HepG2 (cell line): ENCODE results near the gene LRP1B. TPM values are rescaled to one million over a fixed set of nuclear protein-coding genes. Genes with fewer than 3 reads are reported as not detected.

Source experiments
- ATAC-seq: fragments of 200-7000 bp; cut with Tn5 transposase; 3 replicates; pipeline ENCODE4 v1.9.1; 2020; ENCODE audit warnings: mild to moderate bottlenecking, moderate library complexity
- BruUV-seq: library from RNA; stranded (reverse); fragments of 400-500 nt; replicated peaks from 2 replicates; lab custom pipeline; 2021; lab: Mats Ljungman, UMichigan
- CTCF ChIA-PET: fragments of 300-600 bp; formaldehyde crosslinking; extraction: SDS; loops from one replicate; lab custom pipeline; 2021; ENCODE audit warnings: low total read pairs, inconsistent platforms, low intra/inter-chr PET ratio; lab: Yijun Ruan, JAX
- POLR2A ChIA-PET: fragments of 350-600 bp; sonication (Branson Sonifier 250); formaldehyde crosslinking; loops from one replicate; lab custom pipeline; 2020; ENCODE audit warnings: antibody characterized with exemption, inconsistent platforms; lab: Yijun Ruan, JAX
- DNase-seq: peaks from one replicate; pipeline ENCODE4 v3.0.0-alpha.2; 2015; ENCODE audit warnings: low spot score
- FAIRE-seq: peaks from 3 replicates; lab custom pipeline; 2011; peaks lifted over from hg19 to GRCh38; lab: Jason Lieb, UNC
- H2AFZ ChIP-seq: one replicate; pipeline ENCODE4 v1.6.1; 2011; ENCODE audit warnings: low read length, inconsistent platforms
- H3K27ac ChIP-seq: fragments of 300-600 bp; 3 replicates; pipeline ENCODE4 v1.8.0; 2011; ENCODE audit warnings: mixed run types, mild to moderate bottlenecking, mixed read lengths, low read length, inconsistent platforms; ENCODE audit not compliant: insufficient read depth; ENCODE audit errors: extremely low read length
- H3K27me3 ChIP-seq, 2 experiments: fragments of 200-600 bp in 1 of 2; 2 replicates in 1 of 2; 3 replicates in 1 of 2; pipeline versions ENCODE4 v1.6.0 to v1.8.0; 2011; ENCODE audit warnings: low read length in 2 of 2, mild to moderate bottlenecking in 2 of 2, moderate library complexity in 2 of 2, inconsistent platforms in 1 of 2; ENCODE audit not compliant: insufficient read depth in 2 of 2, control insufficient read depth in 1 of 2
- H3K36me3 ChIP-seq, 2 experiments: fragments of 200-600 bp in 1 of 2; replicated peaks in 1 of 2; 2 replicates in 1 of 2; 3 replicates in 1 of 2; pipeline versions ENCODE4 v1.5.1 to v1.8.0; 2011; ENCODE audit warnings: low read length in 2 of 2, inconsistent platforms in 1 of 2; ENCODE audit not compliant: insufficient read depth in 2 of 2, control insufficient read depth in 1 of 2
- H3K4me1 ChIP-seq: 2 replicates; pipeline ENCODE4 v1.5.1; 2012; ENCODE audit warnings: low read length, inconsistent platforms; ENCODE audit not compliant: insufficient read depth
- H3K4me2 ChIP-seq: 2 replicates; pipeline ENCODE4 v1.6.0; 2011; ENCODE audit warnings: low read depth, low read length, inconsistent platforms
- H3K4me3 ChIP-seq, 3 experiments: fragments of 200-600 bp in 1 of 3; sonication (generic), shearing (Covaris generic) in 1 of 3; replicated peaks in 1 of 3; 2 replicates each; pipeline ENCODE4 v1.5.1; 2011 to 2016; ENCODE audit warnings: low read length in 3 of 3, inconsistent platforms in 2 of 3, low read depth in 2 of 3, mild to moderate bottlenecking in 2 of 3, control low read depth in 1 of 3, mixed read lengths in 1 of 3; ENCODE audit not compliant: insufficient read depth in 1 of 3
- H3K79me2 ChIP-seq: one replicate; pipeline ENCODE4 v1.6.1; 2011; ENCODE audit warnings: low read length, inconsistent platforms; ENCODE audit not compliant: insufficient read depth
- H3K9ac ChIP-seq: 2 replicates; pipeline ENCODE4 v1.6.0; 2011; ENCODE audit warnings: mild to moderate bottlenecking, low read depth, low read length, inconsistent platforms; ENCODE audit not compliant: insufficient read depth
- H3K9me3 ChIP-seq: 2 replicates; pipeline ENCODE4 v1.5.1; 2012; ENCODE audit warnings: mild to moderate bottlenecking, low read length
- H4K20me1 ChIP-seq: 2 replicates; pipeline ENCODE4 v1.6.0; 2011; ENCODE audit warnings: inconsistent platforms, mild to moderate bottlenecking, low read length, moderate library complexity; ENCODE audit not compliant: insufficient read depth
- ARHGAP35 ChIP-seq: sonication (generic); formaldehyde crosslinking; IDR thresholded peaks from 2 replicates; pipeline ENCODE4 v1.9.0; 2022; ENCODE audit warnings: mild to moderate bottlenecking, inconsistent platforms, moderate library complexity, missing genetic modification reagents, borderline replicate concordance
- HOXA7 ChIP-seq: sonication (generic); formaldehyde crosslinking; IDR thresholded peaks from 2 replicates; pipeline ENCODE4 v1.8.1; 2022; ENCODE audit warnings: mild to moderate bottlenecking, missing genetic modification reagents, moderate library complexity
- KLF13 ChIP-seq: sonication (generic); formaldehyde crosslinking; IDR thresholded peaks from 2 replicates; pipeline ENCODE4 v1.4.0; 2020; ENCODE audit warnings: mild to moderate bottlenecking, missing genetic modification reagents
- SNAPC2 ChIP-seq: sonication (generic); formaldehyde crosslinking; IDR thresholded peaks from 2 replicates; pipeline ENCODE4 v1.8.1; 2022; ENCODE audit warnings: mild to moderate bottlenecking, missing genetic modification reagents
- ZFP36 ChIP-seq: fragments of 150-350 bp; IDR thresholded peaks from 2 replicates; pipeline ENCODE4 v1.6.1; 2018; ENCODE audit warnings: borderline replicate concordance, low read length, low read depth; ENCODE audit not compliant: partially characterized antibody
- ZNF12 ChIP-seq: sonication (generic); formaldehyde crosslinking; IDR thresholded peaks from 2 replicates; pipeline ENCODE4 v1.5.0; 2020; ENCODE audit warnings: missing genetic modification reagents
- ZNF326 ChIP-seq: sonication (generic); formaldehyde crosslinking; IDR thresholded peaks from 2 replicates; pipeline ENCODE4 v1.4.0; 2020; ENCODE audit warnings: missing genetic modification reagents, borderline replicate concordance
- ZNF615 ChIP-seq: sonication (generic); formaldehyde crosslinking; IDR thresholded peaks from 2 replicates; pipeline ENCODE4 v1.5.0; 2020; ENCODE audit warnings: mild to moderate bottlenecking, missing genetic modification reagents, borderline replicate concordance
- ZNF891 ChIP-seq: sonication (generic); formaldehyde crosslinking; IDR thresholded peaks from 2 replicates; pipeline ENCODE4 v1.5.0; 2020; ENCODE audit warnings: mild to moderate bottlenecking, missing genetic modification reagents
- ZSCAN31 ChIP-seq: sonication (generic); formaldehyde crosslinking; IDR thresholded peaks from 2 replicates; pipeline ENCODE4 v1.5.0; 2020; ENCODE audit warnings: low read depth, mild to moderate bottlenecking, missing genetic modification reagents
- WGBS: methylation state at CpG from one replicate; pipeline ENCODE4 v1.1.6; 2017; ENCODE audit warnings: low lambda C conversion rate; 5-methylcytosine and 5-hydroxymethylcytosine counted together
- in situ Hi-C: cut with HindIII; loops from 2 replicates; pipeline ENCODE4 v1.10.0; 2017; ENCODE audit warnings: low pct_unique_long_range_greater_than_20kb; ENCODE audit not compliant: extremely low pct_ligation_motif_present
- intact Hi-C: fragments of 100-400 bp; cut with micrococcal nuclease; formaldehyde crosslinking; loops from one replicate; pipeline ENCODE4 v1.10.0; 2022; ENCODE audit not compliant: unreplicated experiment
- polyA plus RNA-seq, 8 experiments: library from polyadenylated mRNA; depleted of rRNA in 3 of 8; stranded (reverse) in 7 of 8; unstranded in 1 of 8; fragments of >200 nt; fragmentation: Illumina TruSeq in 4 of 8; extraction: Trizol in 4 of 8; gene quantifications; 2 replicates each; pipeline versions ENCODE4 v1.2.1 to v1.2.3, GENCODE V29; 2011 to 2016; ENCODE audit warnings: low read depth in 4 of 8, missing spikeins in 1 of 8, mixed read lengths in 1 of 8; ENCODE audit not compliant: insufficient read depth in 1 of 8
- total RNA-seq, 5 experiments: library from RNA; depleted of rRNA; stranded (reverse); fragments of >200 nt; fragmentation: Illumina TruSeq; extraction: Trizol; gene quantifications; 2 replicates each; pipeline ENCODE4 v1.2.3, GENCODE V29; 2016; ENCODE audit warnings: low read depth in 1 of 5
- TF ChIP-seq, protein P1 (sequence below): sonication (generic); formaldehyde crosslinking; conservative IDR thresholded peaks from 2 replicates; pipeline ENCODE4 v1.4.0; 2020; ENCODE audit warnings: missing genetic modification reagents

The LRP1B gene
- total and polyA plus RNA-seq, 2 of the 13 experiments (the other 11 are each of a cell fraction or from before 2014, with no cell fraction given), result 0.04 TPM; not detected in 1

DNA sequence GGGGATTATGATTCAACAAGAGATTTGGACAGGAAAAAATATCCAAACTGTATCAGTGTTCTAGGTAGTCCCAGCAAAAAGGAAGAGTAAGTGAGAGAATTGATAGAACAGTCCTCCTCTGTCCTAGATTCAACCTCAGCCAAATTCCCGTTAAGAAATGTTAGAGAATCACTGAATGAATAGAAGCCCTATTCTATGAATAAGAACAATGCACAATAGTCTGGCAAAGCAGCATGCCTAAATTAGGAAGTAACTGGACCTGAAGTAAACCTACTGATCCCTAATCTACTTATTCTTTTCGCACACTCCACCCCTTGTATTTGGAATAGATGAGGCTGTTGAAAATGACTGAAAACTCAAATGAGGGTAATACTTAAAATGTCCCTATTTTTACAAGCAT, 1665.5 kb downstream of the LRP1B start (continued):
- TF ChIP-seq ZNF12, result no peak
- TF ChIP-seq, all 625 proteins: peak for 0

DNA sequence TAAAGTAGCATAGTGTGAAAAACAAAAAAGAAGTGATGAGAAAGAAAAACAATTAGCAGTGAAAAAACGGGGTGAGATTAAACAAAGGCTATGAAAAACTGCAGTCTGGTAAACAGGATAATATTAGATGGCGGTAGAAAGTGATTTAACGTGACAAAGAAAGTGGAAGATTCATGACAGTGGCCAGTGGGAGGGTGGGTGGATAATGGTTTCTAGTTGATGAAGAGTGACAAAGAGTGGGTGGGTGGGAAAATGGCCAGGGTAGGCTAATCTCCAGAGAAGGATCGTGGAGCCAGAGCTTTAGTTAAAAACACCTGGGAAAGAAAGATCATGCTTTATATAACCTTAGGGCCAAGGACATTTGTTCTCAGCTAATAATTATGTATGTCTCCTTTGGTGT, 1667.8 kb downstream of the LRP1B start:
- FAIRE-seq, result no peak
- in situ Hi-C loops, result no loop called here
- no peak overlapping the region for H2AFZ ChIP-seq
- H3K27ac ChIP-seq, result no peak overlapping the region
- intact Hi-C loops, result no loop called here
- H3K79me2 ChIP-seq, result no peaks in the 10 kb centered on the region
- WGBS, result 4% methylated on average over 4 of the region's 4 CpGs
- CTCF ChIA-PET, result no interaction called here
- H3K27me3 ChIP-seq, result no peaks in the 10 kb centered on the region
- no peak for DNase-seq
- POLR2A ChIA-PET, result no interaction called here
- no peak overlapping the region for H3K4me3 ChIP-seq
- TF ChIP-seq SNAPC2 (CRISPR knock-in tag) (no peak), ZNF615 (no peak), KLF13 (CRISPR knock-in tag) (no peak), ZNF326 (CRISPR knock-in tag) (no peak), HOXA7 (CRISPR knock-in tag) (no peak), ARHGAP35 (CRISPR knock-in tag) (no peak), ZFP36 (no peak), ZNF891 (CRISPR knock-in tag) (no peak), ZSCAN31 (CRISPR knock-in tag) (no peak)
- TF ChIP-seq, protein P1, sequence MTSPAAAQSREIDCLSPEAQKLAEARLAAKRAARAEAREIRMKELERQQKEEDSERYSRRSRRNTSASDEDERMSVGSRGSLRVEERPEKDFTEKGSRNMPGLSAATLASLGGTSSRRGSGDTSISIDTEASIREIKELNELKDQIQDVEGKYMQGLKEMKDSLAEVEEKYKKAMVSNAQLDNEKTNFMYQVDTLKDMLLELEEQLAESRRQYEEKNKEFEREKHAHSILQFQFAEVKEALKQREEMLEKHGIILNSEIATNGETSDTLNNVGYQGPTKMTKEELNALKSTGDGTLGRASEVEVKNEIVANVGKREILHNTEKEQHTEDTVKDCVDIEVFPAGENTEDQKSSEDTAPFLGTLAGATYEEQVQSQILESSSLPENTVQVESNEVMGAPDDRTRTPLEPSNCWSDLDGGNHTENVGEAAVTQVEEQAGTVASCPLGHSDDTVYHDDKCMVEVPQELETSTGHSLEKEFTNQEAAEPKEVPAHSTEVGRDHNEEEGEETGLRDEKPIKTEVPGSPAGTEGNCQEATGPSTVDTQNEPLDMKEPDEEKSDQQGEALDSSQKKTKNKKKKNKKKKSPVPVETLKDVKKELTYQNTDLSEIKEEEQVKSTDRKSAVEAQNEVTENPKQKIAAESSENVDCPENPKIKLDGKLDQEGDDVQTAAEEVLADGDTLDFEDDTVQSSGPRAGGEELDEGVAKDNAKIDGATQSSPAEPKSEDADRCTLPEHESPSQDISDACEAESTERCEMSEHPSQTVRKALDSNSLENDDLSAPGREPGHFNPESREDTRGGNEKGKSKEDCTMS, result no peak
- TF ChIP-seq, all 625 proteins: peak for 0
- no peaks in the 10 kb centered on the region for H4K20me1 ChIP-seq
- H3K4me1 ChIP-seq, result no peaks in the 10 kb centered on the region
- no peak for ATAC-seq
- no peak overlapping the region for H3K4me2 ChIP-seq
- no peak overlapping the region for H3K9ac ChIP-seq
- no peaks in the 10 kb centered on the region for H3K9me3 ChIP-seq
- BruUV-seq, result no TSS peak
- no peaks in the 10 kb centered on the region for H3K36me3 ChIP-seq
